MM.1S (cell line): Measurements from ENCODE around the gene CPNE7.

ENCODE experiments used
- DNase-seq: peaks from one replicate; pipeline ENCODE4 v3.0.0-alpha.2; 2015
- H2AFZ ChIP-seq: fragments of 300-600 bp; sonication (generic); 2 replicates; pipeline ENCODE4 v1.6.0; 2016; ENCODE audit warnings: antibody characterized with exemption, low read length
- H3F3A ChIP-seq: fragments of 300-600 bp; sonication (generic); 2 replicates; pipeline ENCODE4 v1.6.1; 2016; ENCODE audit warnings: mild to moderate bottlenecking, antibody characterized with exemption, low read length, moderate library complexity, mixed read lengths; ENCODE audit not compliant: insufficient read depth
- H3K27ac ChIP-seq: fragments of 300-600 bp; sonication (generic); 2 replicates; pipeline ENCODE4 v1.5.1; 2016; ENCODE audit warnings: mild to moderate bottlenecking, low read length
- H3K27me3 ChIP-seq: fragments of 300-600 bp; sonication (generic); replicated peaks from 2 replicates; pipeline ENCODE4 v1.6.0; 2016; ENCODE audit warnings: low read length; ENCODE audit not compliant: insufficient read depth
- H3K36me3 ChIP-seq: fragments of 300-600 bp; sonication (generic); replicated peaks from 2 replicates; pipeline ENCODE4 v1.6.1; 2016; ENCODE audit warnings: mild to moderate bottlenecking, low read length, mixed read lengths; ENCODE audit not compliant: insufficient read depth
- H3K4me1 ChIP-seq: fragments of 300-600 bp; sonication (generic); 2 replicates; pipeline ENCODE4 v1.6.1; 2016; ENCODE audit warnings: low read length, mixed read lengths
- H3K4me2 ChIP-seq: fragments of 300-600 bp; sonication (generic); 2 replicates; pipeline ENCODE4 v1.6.0; 2016; ENCODE audit warnings: low read depth, low read length
- H3K4me3 ChIP-seq: fragments of 300-600 bp; sonication (generic); 2 replicates; pipeline ENCODE4 v1.5.1; 2016; ENCODE audit warnings: low read length, mixed read lengths
- H3K79me2 ChIP-seq: fragments of 300-600 bp; sonication (generic); 2 replicates; pipeline ENCODE4 v1.6.1; 2016; ENCODE audit warnings: mixed run types, low read length, mixed read lengths
- H3K9ac ChIP-seq: fragments of 300-600 bp; sonication (generic); 2 replicates; pipeline ENCODE4 v1.6.1; 2016; ENCODE audit warnings: low read length, mixed read lengths
- H3K9me2 ChIP-seq: fragments of 300-600 bp; sonication (generic); replicated peaks from 2 replicates; pipeline ENCODE4 v1.6.1; 2016; ENCODE audit warnings: mild to moderate bottlenecking, low read length, mixed read lengths; ENCODE audit not compliant: insufficient read depth
- H3K9me3 ChIP-seq: fragments of 300-600 bp; sonication (generic); replicated peaks from 2 replicates; pipeline ENCODE4 v1.6.1; 2016; ENCODE audit warnings: mild to moderate bottlenecking, low read length, mixed read lengths; ENCODE audit not compliant: insufficient read depth
- H4K20me1 ChIP-seq: fragments of 300-600 bp; sonication (generic); 2 replicates; pipeline ENCODE4 v1.6.1; 2016; ENCODE audit warnings: mild to moderate bottlenecking, low read length, moderate library complexity, mixed read lengths; ENCODE audit not compliant: insufficient read depth
- CTCF ChIP-seq: fragments of 300-600 bp; sonication (generic); IDR thresholded peaks from 2 replicates; pipeline ENCODE4 v1.5.1; 2016; ENCODE audit warnings: antibody characterized with exemption, low read length, mixed read lengths
- EZH2 ChIP-seq: fragments of 300-600 bp; sonication (generic); optimal IDR thresholded peaks from 2 replicates; pipeline ENCODE3; 2017; ENCODE audit warnings: low read depth, mild to moderate bottlenecking, antibody characterized with exemption, low read length, mixed read lengths
- EZH2phosphoT487 ChIP-seq: fragments of 300-600 bp; sonication (generic); IDR thresholded peaks from 2 replicates; pipeline ENCODE4 v1.6.1; 2018; ENCODE audit warnings: antibody characterized with exemption, low read length

CPNE7 gene

GRCh38 chr16:89601906-89602272, 26.3 kb downstream of the CPNE7 start:
- no peak for TF ChIP-seq EZH2phosphoT487
- no peak for TF ChIP-seq EZH2
- no peak for TF ChIP-seq CTCF
- no peaks in the 10 kb centered on the region for H3K4me1 ChIP-seq
- H3K36me3 ChIP-seq, result no peaks in the 10 kb centered on the region
- no peaks in the 10 kb centered on the region for H3K9me3 ChIP-seq
- no peaks in the 10 kb centered on the region for H3K9me2 ChIP-seq
- H3K9ac ChIP-seq, result no peak overlapping the region
- no peaks in the 10 kb centered on the region for H3F3A ChIP-seq
- no peak overlapping the region for H3K27ac ChIP-seq
- DNase-seq, result no peak
- H4K20me1 ChIP-seq, result no peaks in the 10 kb centered on the region
- no peak overlapping the region for H3K4me3 ChIP-seq
- H3K27me3 ChIP-seq, result no peaks in the 10 kb centered on the region
- no peak overlapping the region for H2AFZ ChIP-seq
- H3K79me2 ChIP-seq, result no peaks in the 10 kb centered on the region
- no peak overlapping the region for H3K4me2 ChIP-seq

GRCh38 chr16:89602273-89602951, 26.9 kb downstream of the CPNE7 start:
- no peak overlapping the region for H2AFZ ChIP-seq
- no peak overlapping the region for H3K4me3 ChIP-seq

GRCh38 chr16:89602952-89603590, 27.5 kb downstream of the CPNE7 start:
- Histone ChIP-seq H4K20me1 (no peaks in the 10 kb centered on the region), H3K79me2 (no peaks in the 10 kb centered on the region), H3K9me3 (no peaks in the 10 kb centered on the region), H3K27ac (no peak overlapping the region), H3K4me2 (no peak overlapping the region), H3F3A (no peaks in the 10 kb centered on the region), H3K4me1 (no peaks in the 10 kb centered on the region), H3K27me3 (no peaks in the 10 kb centered on the region), H3K4me3 (no peak overlapping the region), H3K36me3 (no peaks in the 10 kb centered on the region), H3K9me2 (no peaks in the 10 kb centered on the region), H3K9ac (no peak overlapping the region), H2AFZ (no peak overlapping the region)
- DNase-seq, result no peak
- TF ChIP-seq CTCF (no peak), EZH2phosphoT487 (no peak), EZH2 (no peak)

More at GRCh38 chr16:89602273-89602951, 26.9 kb downstream of the CPNE7 start:
- no peak overlapping the region for H3K9ac ChIP-seq
- no peaks in the 10 kb centered on the region for H3K36me3 ChIP-seq
- no peak for DNase-seq
- no peaks in the 10 kb centered on the region for H3K4me1 ChIP-seq
- no peaks in the 10 kb centered on the region for H3F3A ChIP-seq
- no peaks in the 10 kb centered on the region for H3K27me3 ChIP-seq
- no peaks in the 10 kb centered on the region for H4K20me1 ChIP-seq
- H3K4me2 ChIP-seq, result no peak overlapping the region
- H3K9me3 ChIP-seq, result no peaks in the 10 kb centered on the region
- no peaks in the 10 kb centered on the region for H3K79me2 ChIP-seq
- TF ChIP-seq EZH2 (no peak), EZH2phosphoT487 (no peak), CTCF (no peak)
- H3K27ac ChIP-seq, result no peak overlapping the region
- H3K9me2 ChIP-seq, result no peaks in the 10 kb centered on the region
